NCI-H2196 treated with DMSO at 0.1 percent for 48 hours (cell line): ENCODE results near the gene GALNT11.

ENCODE experiments used
- DNase-seq: peaks from one replicate; lab custom pipeline; 2025; ENCODE audit not compliant: unreplicated experiment; lab: John Stamatoyannopoulos, UW

The GALNT11 gene

GRCh38 chr7:152115021-152115718 lies 89.7 kb downstream of the GALNT11 start:
- DNase-seq: no peak

GRCh38 chr7:152117356-152117755 lies 91.9 kb downstream of the GALNT11 start:
- DNase-seq: no peak

- DNase-seq: no peak
These were observed 94.7 kb downstream of the GALNT11 start for GRCh38 chr7:152120210-152120609.

- DNase-seq: no peak
These were observed 95.3 kb downstream of the GALNT11 start for GRCh38 chr7:152120776-152121175.

GRCh38 chr7:152121432-152121831 lies 96.0 kb downstream of the GALNT11 start:
- DNase-seq: no peak

- no peak for DNase-seq
These were observed 97.1 kb downstream of the GALNT11 start for GRCh38 chr7:152122540-152122939.

- no peak for DNase-seq
These were observed 101.3 kb downstream of the GALNT11 start for GRCh38 chr7:152126741-152127140.

- DNase-seq: no peak
These were observed 101.8 kb downstream of the GALNT11 start for GRCh38 chr7:152127229-152127628.

- no peak for DNase-seq
These were observed 102.8 kb downstream of the GALNT11 start for GRCh38 chr7:152128252-152128651.

- no peak for DNase-seq
These were observed 103.4 kb downstream of the GALNT11 start for GRCh38 chr7:152128741-152129461.

- DNase-seq: no peak
These were observed 104.2 kb downstream of the GALNT11 start for GRCh38 chr7:152129682-152130081.

GRCh38 chr7:152130658-152131590 lies 105.5 kb downstream of the GALNT11 start:
- DNase-seq: no peak

GRCh38 chr7:152131981-152132494 lies 106.6 kb downstream of the GALNT11 start:
- DNase-seq: no peak

- no peak for DNase-seq
These were observed 107.3 kb downstream of the GALNT11 start for GRCh38 chr7:152132812-152133211.

- no peak for DNase-seq
These were observed 108.3 kb downstream of the GALNT11 start for GRCh38 chr7:152133804-152134203.

- no peak for DNase-seq
These were observed 111.2 kb downstream of the GALNT11 start for GRCh38 chr7:152136686-152137085.

- no peak for DNase-seq
These were observed 112.1 kb downstream of the GALNT11 start for GRCh38 chr7:152137476-152138025.

- DNase-seq: no peak
These were observed 114.6 kb downstream of the GALNT11 start for GRCh38 chr7:152140067-152140466.

- no peak for DNase-seq
These were observed 115.1 kb downstream of the GALNT11 start for GRCh38 chr7:152140560-152140959.

GRCh38 chr7:152142976-152143595 lies 117.6 kb downstream of the GALNT11 start:
- no peak for DNase-seq
